HG03558 (cell line): ENCODE data around the gene NOTCH4.

Experiments
- ATAC-seq: cut with Tn5 transposase; IDR thresholded peaks from one replicate; pipeline ENCODE4 v1.9.1; 2021; ENCODE audit warnings: moderate number of reproducible peaks; ENCODE audit not compliant: unreplicated experiment; ENCODE audit errors: extremely low read depth

The NOTCH4 gene

GRCh38 chr6:32148289-32149091 lies 75.4 kb downstream of the NOTCH4 start:
- no peak for ATAC-seq

GRCh38 chr6:32147401-32148132 lies 76.3 kb downstream of the NOTCH4 start:
- ATAC-seq: no peak

- ATAC-seq: no peak
Measured at GRCh38 chr6:32146687-32147086, 77.2 kb downstream of the NOTCH4 start.

GRCh38 chr6:32146287-32146686 lies 77.6 kb downstream of the NOTCH4 start:
- ATAC-seq: no peak
